ENCODE measurements around the gene SCGB1A1.

The SCGB1A1 gene

GRCh38 chr11:62450543-62451240 is 31.9 kb downstream of the SCGB1A1 start:
- no peak for DNase-seq

- DNase-seq, result no peak
Measured at GRCh38 chr11:62451241-62451621, 32.4 kb downstream of the SCGB1A1 start.

GRCh38 chr11:62452261-62452660 is 33.4 kb downstream of the SCGB1A1 start:
- DNase-seq, result no peak

- no peak for DNase-seq
Measured at GRCh38 chr11:62452839-62453468, 34.1 kb downstream of the SCGB1A1 start.

GRCh38 chr11:62456630-62457029 is 37.8 kb downstream of the SCGB1A1 start:
- DNase-seq, result no peak

GRCh38 chr11:62457478-62457877 is 38.6 kb downstream of the SCGB1A1 start:
- DNase-seq, result no peak

- DNase-seq, result no peak
Measured at GRCh38 chr11:62458212-62459002, 39.6 kb downstream of the SCGB1A1 start.

- DNase-seq, result no peak
Measured at GRCh38 chr11:62459080-62459479, 40.2 kb downstream of the SCGB1A1 start.

GRCh38 chr11:62461740-62462507 is 43.1 kb downstream of the SCGB1A1 start:
- no peak for DNase-seq

GRCh38 chr11:62462508-62462892 is 43.7 kb downstream of the SCGB1A1 start:
- DNase-seq, result no peak

GRCh38 chr11:62463121-62463542 is 44.3 kb downstream of the SCGB1A1 start:
- no peak for DNase-seq

GRCh38 chr11:62464655-62465054 is 45.8 kb downstream of the SCGB1A1 start:
- DNase-seq, result no peak

- no peak for DNase-seq
Measured at GRCh38 chr11:62466444-62466843, 47.6 kb downstream of the SCGB1A1 start.

GRCh38 chr11:62468577-62468976 is 49.7 kb downstream of the SCGB1A1 start:
- DNase-seq, result no peak

- DNase-seq, result no peak
Measured at GRCh38 chr11:62471603-62472002, 52.8 kb downstream of the SCGB1A1 start.

- no peak for DNase-seq
Measured at GRCh38 chr11:62472063-62472884, 53.4 kb downstream of the SCGB1A1 start.

Measured in CD4-positive, alpha-beta T cell treated with Interleukin-1 beta for 1 hour (primary cell).